Measurements from ENCODE around the gene PITX2.

The PITX2 gene

GRCh38 chr4:110627977-110628662, 5.2 kb upstream of the PITX2 start:
- DNase-seq, result no peak
- intact Hi-C loops (cut with DNase I), result loop anchor here (5.0 kb wide), 1 partner anchor 1889 kb away; the partner anchor contains the start of gene NEUROG2

GRCh38 chr4:110626532-110627153, 3.8 kb upstream of the PITX2 start:
- DNase-seq, result no peak
- intact Hi-C loops (cut with DNase I), result loop anchor here (5.0 kb wide), 1 partner anchor 1891 kb away; the partner anchor contains the start of gene NEUROG2

- DNase-seq, result no peak
- intact Hi-C loops (cut with DNase I), result loop anchor here (5.0 kb wide), 1 partner anchor 1892 kb away; the partner anchor contains the start of gene NEUROG2
Measured at GRCh38 chr4:110625576-110626257, 2.8 kb upstream of the PITX2 start.

- intact Hi-C loops (cut with DNase I), result loop anchor here (5.0 kb wide), 1 partner anchor 1892 kb away; the partner anchor contains the start of gene NEUROG2
- DNase-seq, result no peak
Measured at GRCh38 chr4:110624904-110625494, 2.1 kb upstream of the PITX2 start.

- intact Hi-C loops (cut with DNase I), result no loop called here
- DNase-seq, result no peak
Measured at GRCh38 chr4:110624398-110624780, 1.5 kb upstream of the PITX2 start.

GRCh38 chr4:110623718-110624397, 981 bp upstream of the PITX2 start:
- intact Hi-C loops (cut with DNase I), result no loop called here
- no peak for DNase-seq

GRCh38 chr4:110621839-110622751, 782 bp downstream of the PITX2 start:
- DNase-seq, result peak in 1 of 42 donors; percentile 33
- intact Hi-C loops (cut with DNase I), result no loop called here

GRCh38 chr4:110621328-110621812, 1.5 kb downstream of the PITX2 start:
- intact Hi-C loops (cut with DNase I), result no loop called here
- DNase-seq, result no peak

GRCh38 chr4:110620691-110621327, 2.1 kb downstream of the PITX2 start:
- intact Hi-C loops (cut with DNase I), result no loop called here
- peak in 1 of 42 donors; percentile 35 for DNase-seq

- intact Hi-C loops (cut with DNase I), result no loop called here
- DNase-seq, result no peak
Measured at GRCh38 chr4:110620322-110620690, 2.6 kb downstream of the PITX2 start.

- intact Hi-C loops (cut with DNase I), result no loop called here
- no peak for DNase-seq
Measured at GRCh38 chr4:110619463-110620247, 3.2 kb downstream of the PITX2 start.

GRCh38 chr4:110618581-110619462, 4.1 kb downstream of the PITX2 start:
- intact Hi-C loops (cut with DNase I), result no loop called here
- no peak for DNase-seq

- intact Hi-C loops (cut with DNase I), result no loop called here
- DNase-seq, result peak in 1 of 42 donors; percentile 32
Measured at GRCh38 chr4:110617646-110618580, 5.0 kb downstream of the PITX2 start.

- DNase-seq, result no peak
- intact Hi-C loops (cut with DNase I), result no loop called here
Measured at GRCh38 chr4:110617075-110617640, 5.7 kb downstream of the PITX2 start.

Data from head of caudate nucleus (tissue), 42 donors.